KMS-11 (cell line): ENCODE measurements around the gene KLRB1.
"Not testable (repeated sequence)": the region's sequence is repeated elsewhere in the genome, so short reads cannot be mapped to it uniquely, and the experiment has no call there.

Experiments used
- H2AFZ ChIP-seq: fragments of 200-600 bp; sonication (generic); 2 replicates; pipeline ENCODE4 v1.6.1; 2016; ENCODE audit warnings: antibody characterized with exemption, mixed run types, low read depth
- H3K27ac ChIP-seq: fragments of 200-600 bp; sonication (generic); 2 replicates; pipeline ENCODE4 v1.6.1; 2016; ENCODE audit warnings: mild to moderate bottlenecking, mixed run types
- H3K27me3 ChIP-seq: fragments of 200-600 bp; sonication (generic); 2 replicates; pipeline ENCODE4 v1.6.1; 2017; ENCODE audit warnings: mild to moderate bottlenecking, low read depth, mixed run types, moderate library complexity; ENCODE audit not compliant: insufficient read depth
- H3K36me3 ChIP-seq: fragments of 200-600 bp; sonication (generic); 2 replicates; pipeline ENCODE4 v1.6.1; 2017; ENCODE audit warnings: mild to moderate bottlenecking, mixed run types; ENCODE audit not compliant: insufficient read depth
- H3K4me1 ChIP-seq: fragments of 200-600 bp; sonication (generic); 2 replicates; pipeline ENCODE4 v1.6.1; 2016; ENCODE audit warnings: mild to moderate bottlenecking, low read depth, mixed run types; ENCODE audit not compliant: poor library complexity, severe bottlenecking
- H3K4me2 ChIP-seq: fragments of 200-600 bp; sonication (generic); 2 replicates; pipeline ENCODE4 v1.7.0; 2016; ENCODE audit warnings: mild to moderate bottlenecking, mixed run types
- H3K4me3 ChIP-seq: fragments of 200-600 bp; sonication (generic); IDR thresholded peaks from 2 replicates; pipeline ENCODE4 v1.6.1; 2017; ENCODE audit warnings: low read depth, low read length, mixed read lengths; ENCODE audit not compliant: insufficient read depth
- H3K79me2 ChIP-seq: fragments of 200-600 bp; sonication (generic); 2 replicates; pipeline ENCODE4 v1.6.1; 2016; ENCODE audit warnings: low read depth, mixed run types; ENCODE audit not compliant: insufficient read depth
- H3K9ac ChIP-seq: fragments of 200-600 bp; sonication (generic); 2 replicates; pipeline ENCODE4 v1.6.1; 2016; ENCODE audit warnings: mild to moderate bottlenecking, mixed run types
- H4K20me1 ChIP-seq: fragments of 200-600 bp; sonication (generic); 2 replicates; pipeline ENCODE4 v1.6.1; 2016; ENCODE audit warnings: mild to moderate bottlenecking, mixed run types; ENCODE audit not compliant: insufficient read depth
- TF ChIP-seq, protein P1 (sequence below): fragments of 200-600 bp; sonication (generic); conservative IDR thresholded peaks from 2 replicates; pipeline ENCODE4 v1.6.1; 2017; ENCODE audit warnings: low read depth, mild to moderate bottlenecking, antibody characterized with exemption, low read length, moderate library complexity, mixed read lengths

KLRB1 gene

DNA sequence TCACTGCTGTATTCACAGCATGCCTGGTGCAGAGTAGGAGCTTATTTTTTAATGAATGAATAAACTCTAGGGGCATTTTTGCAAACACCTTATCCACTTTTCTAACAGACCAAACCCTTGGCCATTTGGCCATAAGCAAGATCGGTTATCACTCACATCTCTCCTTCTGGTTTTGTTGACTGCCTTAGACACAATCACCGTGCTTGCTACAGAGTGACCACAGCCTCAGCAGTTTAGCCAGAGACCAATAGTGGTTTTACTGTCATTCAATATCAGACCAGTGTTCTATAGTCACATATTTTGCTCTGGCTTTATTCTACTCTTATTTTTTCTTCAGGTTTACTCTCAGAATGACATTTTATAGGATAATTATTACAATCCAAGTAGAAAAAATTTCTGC is 2.2 kb downstream of the KLRB1 start:
- Histone ChIP-seq H3K4me1 (no peaks in the 10 kb centered on the region), H3K36me3 (no peaks in the 10 kb centered on the region), H2AFZ (no peak overlapping the region), H3K27me3 (no peaks in the 10 kb centered on the region), H3K4me3 (no peak overlapping the region), H3K4me2 (no peak overlapping the region), H3K9ac (no peak overlapping the region), H4K20me1 (no peaks in the 10 kb centered on the region), H3K27ac (no peak overlapping the region), H3K79me2 (no peaks in the 10 kb centered on the region)
- TF ChIP-seq, protein P1, sequence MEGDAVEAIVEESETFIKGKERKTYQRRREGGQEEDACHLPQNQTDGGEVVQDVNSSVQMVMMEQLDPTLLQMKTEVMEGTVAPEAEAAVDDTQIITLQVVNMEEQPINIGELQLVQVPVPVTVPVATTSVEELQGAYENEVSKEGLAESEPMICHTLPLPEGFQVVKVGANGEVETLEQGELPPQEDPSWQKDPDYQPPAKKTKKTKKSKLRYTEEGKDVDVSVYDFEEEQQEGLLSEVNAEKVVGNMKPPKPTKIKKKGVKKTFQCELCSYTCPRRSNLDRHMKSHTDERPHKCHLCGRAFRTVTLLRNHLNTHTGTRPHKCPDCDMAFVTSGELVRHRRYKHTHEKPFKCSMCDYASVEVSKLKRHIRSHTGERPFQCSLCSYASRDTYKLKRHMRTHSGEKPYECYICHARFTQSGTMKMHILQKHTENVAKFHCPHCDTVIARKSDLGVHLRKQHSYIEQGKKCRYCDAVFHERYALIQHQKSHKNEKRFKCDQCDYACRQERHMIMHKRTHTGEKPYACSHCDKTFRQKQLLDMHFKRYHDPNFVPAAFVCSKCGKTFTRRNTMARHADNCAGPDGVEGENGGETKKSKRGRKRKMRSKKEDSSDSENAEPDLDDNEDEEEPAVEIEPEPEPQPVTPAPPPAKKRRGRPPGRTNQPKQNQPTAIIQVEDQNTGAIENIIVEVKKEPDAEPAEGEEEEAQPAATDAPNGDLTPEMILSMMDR, result no peak

DNA sequence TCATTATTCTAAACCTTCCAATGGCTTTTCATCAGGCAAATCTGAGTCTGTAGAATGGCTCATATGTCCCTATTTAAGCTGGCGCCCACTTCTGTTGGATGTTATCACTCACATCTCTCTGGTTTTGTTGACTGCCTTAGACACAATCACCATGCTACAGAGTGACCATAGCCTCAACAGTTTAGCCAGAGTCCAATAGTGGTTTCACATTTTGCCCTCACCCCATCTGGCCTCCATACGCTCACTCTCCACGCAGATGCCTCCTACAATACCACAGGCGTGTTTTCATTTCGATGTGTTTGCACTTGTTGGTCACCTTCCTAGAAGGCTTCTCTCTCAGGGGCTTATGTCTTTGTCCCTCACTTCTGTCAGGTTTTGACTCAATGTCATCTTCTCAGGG is 3.4 kb downstream of the KLRB1 start:
- H3K4me3 ChIP-seq, result no peak overlapping the region
- TF ChIP-seq, protein P1, result no peak
- no peak overlapping the region for H3K27ac ChIP-seq
- H3K36me3 ChIP-seq, result no peaks in the 10 kb centered on the region
- no peak overlapping the region for H2AFZ ChIP-seq
- no peak overlapping the region for H3K9ac ChIP-seq
- no peak overlapping the region for H3K4me2 ChIP-seq
- H4K20me1 ChIP-seq, result no peaks in the 10 kb centered on the region
- H3K79me2 ChIP-seq, result no peaks in the 10 kb centered on the region
- H3K27me3 ChIP-seq, result no peaks in the 10 kb centered on the region
- H3K4me1 ChIP-seq, result no peaks in the 10 kb centered on the region

DNA sequence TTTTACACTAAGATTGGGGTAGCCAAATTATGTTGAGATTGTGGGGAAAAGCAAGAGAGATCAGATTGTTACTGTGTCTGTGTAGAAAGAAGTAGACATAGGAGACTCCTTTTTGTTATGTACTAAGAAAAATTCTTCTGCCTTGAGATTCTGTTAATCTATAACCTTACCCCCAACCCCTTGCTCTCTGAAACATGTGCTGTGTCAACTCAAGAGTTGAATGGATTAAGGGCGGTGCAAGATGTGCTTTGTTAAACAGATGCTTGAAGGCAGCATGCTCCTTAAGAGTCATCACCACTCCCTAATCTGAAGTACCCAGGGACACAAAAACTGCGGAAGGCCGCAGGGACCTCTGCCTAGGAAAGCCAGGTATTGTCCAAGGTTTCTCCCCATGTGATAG is 7.3 kb downstream of the KLRB1 start:
- not testable (repeated sequence) for H3K27me3 ChIP-seq, H2AFZ ChIP-seq, H3K9ac ChIP-seq, H3K79me2 ChIP-seq, H3K4me2 ChIP-seq, H3K4me1 ChIP-seq, H3K27ac ChIP-seq, H3K4me3 ChIP-seq, H3K36me3 ChIP-seq, H4K20me1 ChIP-seq

DNA sequence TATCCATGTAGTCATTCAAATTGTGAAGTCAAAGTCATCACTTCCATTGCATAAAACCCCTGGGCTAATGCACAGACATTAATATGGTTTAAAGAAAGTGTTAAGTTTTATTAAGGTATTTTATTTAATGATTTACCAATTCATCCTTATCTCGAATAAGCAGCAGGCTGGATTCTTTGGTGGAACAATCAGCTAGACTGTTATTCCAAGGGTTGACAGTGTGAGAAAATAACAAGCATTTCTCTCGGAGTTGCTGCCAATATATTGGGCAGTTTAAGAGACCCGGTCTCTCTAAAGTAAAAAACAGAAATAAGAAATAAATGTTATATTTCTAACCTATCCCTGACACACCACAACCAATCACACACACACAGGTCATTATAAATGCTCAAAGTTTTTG is 9.4 kb downstream of the KLRB1 start:
- Histone ChIP-seq H4K20me1 (no peaks in the 10 kb centered on the region), H3K4me3 (no peak overlapping the region), H3K27ac (no peak overlapping the region), H3K4me1 (no peaks in the 10 kb centered on the region), H3K36me3 (no peaks in the 10 kb centered on the region), H3K4me2 (no peak overlapping the region), H3K9ac (no peak overlapping the region), H3K27me3 (no peaks in the 10 kb centered on the region), H2AFZ (no peak overlapping the region), H3K79me2 (no peaks in the 10 kb centered on the region)
- TF ChIP-seq, protein P1, result no peak

DNA sequence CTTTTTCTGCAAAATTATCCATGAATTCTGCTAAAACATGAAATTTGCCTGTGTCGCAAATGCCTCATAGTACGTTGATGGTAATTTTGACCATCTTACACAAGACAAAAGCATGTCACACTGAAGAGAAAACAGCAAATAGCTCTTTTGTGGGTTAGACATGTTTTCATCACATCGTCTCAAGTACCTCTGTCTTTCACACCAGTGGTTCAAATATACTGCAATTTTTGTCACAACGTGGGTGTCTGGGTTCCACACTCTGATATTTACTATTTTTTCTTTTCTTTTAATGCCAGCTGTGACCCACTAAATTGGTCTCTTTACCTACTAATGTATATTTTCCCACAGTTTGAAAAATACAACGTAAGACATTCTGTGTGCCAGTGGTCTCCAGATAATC is 10.4 kb downstream of the KLRB1 start:
- Histone ChIP-seq H2AFZ (no peak overlapping the region), H3K4me1 (no peaks in the 10 kb centered on the region), H3K9ac (no peak overlapping the region), H3K79me2 (no peaks in the 10 kb centered on the region), H3K4me3 (no peak overlapping the region), H3K27me3 (no peaks in the 10 kb centered on the region), H3K36me3 (no peaks in the 10 kb centered on the region), H3K27ac (no peak overlapping the region), H3K4me2 (no peak overlapping the region), H4K20me1 (no peaks in the 10 kb centered on the region)
- TF ChIP-seq, protein P1, result no peak
